Stimulated activated CD8-positive, alpha-beta memory T cell treated with anti-CD3 and anti-CD28 coated beads, Interleukin-12 subunit alpha, Interleukin-12 subunit beta, amount 100 ng/mL, for 4 hours (primary cell): ENCODE measurements around the gene SYNJ1.
"Not testable (repeated sequence)": the region's sequence is repeated elsewhere in the genome, so short reads cannot be mapped to it uniquely, and the experiment has no call there.

Experiments used
- DNase-seq: peaks from one replicate; pipeline ENCODE4 v3.0.0-alpha.2; 2020; ENCODE audit warnings: low read depth

SYNJ1 gene

GRCh38 chr21:32612075-32612998, 115.5 kb downstream of the SYNJ1 start, which contains the start of gene CFAP298:
TSS of gene CFAP298 (minus strand) at chr21:32612377. CDS start at chr21:32612243, 134 bp downstream.
- DNase-seq = peak; percentile 75

DNA sequence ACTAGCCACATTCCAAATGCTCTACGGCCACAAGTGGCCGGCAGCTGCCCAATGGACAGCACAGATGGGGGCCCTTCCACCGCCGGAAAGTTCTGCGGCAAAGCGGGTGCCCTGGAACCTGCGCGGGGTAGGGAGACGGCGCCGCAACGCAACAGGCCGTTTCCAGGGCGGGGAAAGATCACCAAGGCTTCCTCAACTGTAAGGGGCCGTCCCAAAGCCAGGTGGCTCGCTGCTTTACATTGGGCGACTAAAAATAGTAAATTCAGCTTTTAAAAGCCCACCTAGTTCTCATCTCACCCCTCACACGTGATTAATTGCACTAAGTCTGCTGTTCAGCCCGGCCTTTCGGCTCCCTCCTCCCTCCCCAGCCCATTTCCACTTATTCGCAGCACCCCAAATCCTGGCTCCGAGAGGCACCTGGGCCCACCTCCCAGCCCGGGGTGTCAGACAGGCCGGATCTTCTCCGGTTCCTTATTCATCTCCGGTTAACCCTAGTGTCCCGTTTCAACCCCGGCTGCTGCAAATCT, 116.3 kb downstream of the SYNJ1 start:
- peak; percentile 13 for DNase-seq

DNA sequence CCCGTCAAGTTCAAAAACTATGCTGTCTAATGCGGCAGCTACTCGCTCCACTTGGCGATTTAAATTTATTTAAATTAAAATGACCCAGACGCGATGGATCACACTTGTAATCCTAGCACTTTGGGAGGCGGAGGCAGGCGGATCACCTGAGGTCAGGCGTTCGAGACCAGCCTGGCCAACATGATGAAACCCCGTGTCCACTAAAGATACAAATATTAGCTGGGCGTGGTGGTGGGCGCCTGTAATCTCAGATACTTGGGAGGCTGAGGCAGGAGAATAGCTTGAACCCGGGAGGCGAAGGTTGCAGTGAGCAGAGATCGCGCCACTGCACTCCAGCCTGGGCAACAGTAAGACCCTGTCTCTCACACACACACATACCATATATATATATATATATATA, 116.9 kb downstream of the SYNJ1 start:
- DNase-seq = not testable (repeated sequence)

- DNase-seq = no peak
These were observed 119.0 kb downstream of the SYNJ1 start for GRCh38 chr21:32608851-32609250.

DNA sequence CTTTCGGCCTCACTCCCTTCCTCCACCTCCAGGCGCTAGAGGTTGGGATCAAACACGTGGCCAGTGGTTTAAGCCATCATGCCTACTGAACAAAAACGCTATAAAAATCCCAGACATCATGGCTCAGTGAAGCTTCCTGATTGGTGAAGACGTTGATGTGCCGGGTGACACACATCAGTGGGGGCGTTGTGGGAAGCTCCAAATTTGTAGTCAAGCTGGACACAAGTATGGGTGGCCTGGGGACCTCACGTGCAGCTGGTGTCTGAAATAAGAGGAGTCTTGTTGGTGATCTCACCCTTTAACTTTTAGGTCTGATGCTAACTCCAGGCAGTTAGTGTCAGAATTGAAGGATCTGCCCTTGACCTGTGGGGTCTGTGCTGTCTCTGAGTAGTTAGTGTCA, 122.3 kb downstream of the SYNJ1 start:
- DNase-seq = no peak

GRCh38 chr21:32604464-32604863, 123.3 kb downstream of the SYNJ1 start:
- DNase-seq = no peak

DNA sequence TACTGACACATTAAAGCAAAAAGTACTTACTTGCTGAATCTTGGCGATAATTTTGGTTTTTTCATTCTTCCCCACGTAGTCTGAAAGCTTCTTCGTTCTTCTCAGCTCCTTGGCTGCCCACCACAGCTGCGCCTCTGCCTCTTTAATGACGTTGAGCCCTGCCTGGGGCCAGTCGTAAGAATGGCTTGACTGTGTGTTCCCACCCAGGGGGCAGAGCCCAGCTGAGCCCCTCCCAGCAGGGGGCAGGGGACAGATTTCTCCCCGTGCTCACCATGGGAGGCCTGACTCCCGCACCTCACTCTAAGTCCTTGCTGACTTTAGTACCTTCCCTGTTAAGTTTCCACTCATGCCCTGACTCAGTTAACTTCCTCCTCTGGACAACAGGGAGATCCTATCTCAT, 124.7 kb downstream of the SYNJ1 start:
- no peak for DNase-seq

DNA sequence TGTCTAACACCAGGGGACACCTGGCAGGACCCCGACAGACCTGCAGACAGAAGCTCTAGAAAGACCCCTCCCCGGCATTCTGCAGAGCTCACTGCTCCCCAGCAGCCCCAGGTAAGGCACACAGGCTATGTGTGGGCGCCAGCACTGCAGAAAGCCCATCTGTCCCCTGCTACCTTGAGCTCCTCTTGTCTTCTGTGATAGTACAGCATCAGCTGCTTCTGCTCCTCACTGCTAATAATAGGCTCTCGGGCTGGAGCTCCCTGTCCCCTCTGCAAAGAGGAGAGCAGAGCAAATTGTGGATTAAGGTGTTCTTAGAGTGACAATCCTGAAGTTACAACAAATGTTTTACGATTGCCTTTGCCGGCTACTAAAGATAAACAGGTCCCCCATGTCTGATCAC, 125.7 kb downstream of the SYNJ1 start:
- DNase-seq = no peak

GRCh38 chr21:32599526-32599925, 128.3 kb downstream of the SYNJ1 start:
- no peak for DNase-seq

GRCh38 chr21:32599091-32599490, 128.7 kb downstream of the SYNJ1 start:
- no peak for DNase-seq

DNA sequence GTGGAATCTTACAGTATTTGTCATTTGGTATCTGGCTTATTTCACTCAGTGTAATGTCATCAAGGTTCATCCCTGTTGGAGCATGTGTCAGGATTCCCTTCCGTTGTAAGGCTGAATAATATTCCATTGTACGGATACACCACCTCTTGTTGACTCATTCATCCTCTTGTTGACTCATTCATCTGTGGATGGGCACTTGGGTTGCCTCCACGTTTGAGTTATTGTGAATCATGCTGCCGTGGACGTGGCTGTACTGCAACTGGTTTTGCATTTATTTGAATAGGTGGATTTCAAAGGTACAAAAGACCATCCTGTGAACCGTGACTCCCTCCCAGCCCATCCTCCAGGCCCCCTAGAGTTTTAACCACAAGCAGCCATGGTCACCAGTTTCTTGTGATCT, 130.6 kb downstream of the SYNJ1 start:
- no peak for DNase-seq

DNA sequence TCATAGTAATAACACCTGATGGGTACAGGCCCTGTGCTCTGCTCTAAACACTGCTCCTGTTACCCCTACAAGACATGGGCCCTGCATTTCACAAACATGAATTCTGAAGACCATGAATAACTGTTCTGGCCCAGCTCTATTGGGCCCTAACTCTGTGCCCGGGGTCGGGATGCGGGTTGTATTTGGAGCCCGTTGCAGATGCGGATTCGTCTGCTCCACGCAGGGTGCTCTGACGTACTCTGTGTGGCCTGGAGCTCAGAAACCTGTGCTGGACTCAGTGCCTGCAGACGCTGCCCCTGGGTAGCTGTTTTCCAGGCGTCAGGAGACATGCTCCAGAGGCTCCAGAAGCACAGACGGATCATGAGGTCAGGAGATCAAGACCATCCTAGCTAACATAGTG, 132.4 kb downstream of the SYNJ1 start:
- no peak for DNase-seq

- DNase-seq = no peak
These were observed 134.1 kb downstream of the SYNJ1 start for GRCh38 chr21:32593690-32594089.

DNA sequence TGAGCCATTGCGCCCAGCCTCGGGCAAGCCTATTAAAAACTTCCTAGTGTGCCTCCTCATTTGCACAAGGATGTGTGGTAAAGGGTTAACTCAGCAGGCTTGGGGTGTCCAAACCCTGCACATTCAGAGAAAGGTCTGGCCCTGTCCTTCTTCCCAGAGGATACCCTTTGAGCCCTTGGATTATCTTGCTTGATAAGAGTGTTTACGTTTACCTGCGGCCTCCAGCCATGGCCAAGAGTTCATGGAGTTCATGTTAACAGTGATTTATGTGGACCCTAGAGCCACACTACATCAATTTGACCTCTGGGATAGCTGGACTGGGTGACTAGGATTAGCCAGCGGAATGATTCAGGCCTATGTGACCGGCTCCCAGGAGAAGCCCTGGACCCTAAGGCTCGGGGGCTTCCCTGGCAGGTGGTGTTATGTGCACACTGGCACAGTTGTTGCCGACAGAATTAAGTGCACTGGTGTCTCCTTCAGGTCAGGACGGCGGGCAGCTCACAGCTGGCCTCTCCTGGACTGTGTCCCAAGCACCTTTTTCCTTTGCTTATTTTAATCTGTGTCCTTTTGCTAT, 134.8 kb downstream of the SYNJ1 start:
- DNase-seq = no peak

DNA sequence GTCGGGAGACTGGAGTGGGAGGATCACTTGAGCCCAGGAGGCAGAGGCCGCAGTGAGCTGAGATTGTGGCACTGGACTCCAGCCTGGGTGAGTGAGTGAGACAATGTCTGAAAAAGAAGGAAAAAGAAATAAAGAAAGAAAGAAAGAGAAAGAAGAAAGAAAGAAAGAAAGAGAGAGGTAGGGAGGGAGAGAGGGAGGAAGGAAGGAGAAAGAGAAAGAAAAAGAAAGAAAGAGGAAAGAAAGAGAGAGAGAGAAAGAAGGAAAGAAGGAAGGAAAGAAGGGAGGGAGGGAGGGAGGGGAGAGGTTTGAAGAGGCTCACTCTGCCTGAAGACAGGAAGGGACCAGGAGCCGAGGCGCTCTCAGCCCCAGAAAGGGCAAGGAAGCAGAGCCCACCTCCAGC, 137.7 kb downstream of the SYNJ1 start:
- no peak for DNase-seq

DNA sequence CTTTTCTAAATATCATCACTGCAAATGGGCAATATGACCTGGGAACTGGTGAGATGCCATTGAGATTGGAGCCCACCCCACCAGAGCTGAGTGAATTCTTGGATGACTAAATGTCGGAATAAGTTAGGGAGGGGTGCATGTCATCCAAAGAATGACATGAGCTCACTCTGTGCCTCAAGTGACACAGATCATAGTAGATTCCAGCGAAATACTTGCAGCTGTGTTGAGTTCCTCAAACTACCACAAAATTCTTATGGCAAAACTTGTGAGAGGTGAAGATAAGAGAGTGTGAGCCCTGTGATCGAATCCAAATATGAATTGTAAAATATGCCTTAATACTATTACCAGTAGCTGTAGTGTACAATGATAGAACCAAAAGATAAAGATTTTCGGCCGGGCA, 140.2 kb downstream of the SYNJ1 start:
- DNase-seq = no peak

DNA sequence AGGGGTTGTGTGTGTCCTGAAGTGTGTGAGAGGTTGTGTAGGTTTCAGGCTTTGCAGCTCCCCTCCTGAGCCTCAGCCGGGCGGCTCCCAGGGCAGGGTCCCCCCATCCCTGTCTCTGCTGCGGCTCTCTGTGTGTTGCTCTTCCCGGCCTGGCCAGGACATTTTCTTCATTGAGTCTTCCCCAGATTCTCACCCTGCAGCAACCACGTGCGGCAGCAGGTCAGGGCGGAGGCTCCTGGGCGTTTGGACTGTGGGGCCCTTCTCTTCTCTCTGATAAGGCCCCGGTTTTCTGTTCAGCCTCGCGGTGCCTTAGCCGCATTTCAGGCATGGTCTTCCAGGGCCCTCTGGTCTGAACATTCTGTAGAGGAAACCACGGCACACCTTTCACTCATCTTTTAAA, 140.7 kb downstream of the SYNJ1 start:
- DNase-seq = no peak

GRCh38 chr21:32585970-32586369, 141.8 kb downstream of the SYNJ1 start:
- no peak for DNase-seq

GRCh38 chr21:32585042-32585710, 142.6 kb downstream of the SYNJ1 start, which contains the start of gene TCP10L:
TSS of gene TCP10L (minus strand) at chr21:32585523. CDS start at chr21:32584304, 1,219 bp downstream.
- DNase-seq = no peak

- DNase-seq = no peak
These were observed 143.3 kb downstream of the SYNJ1 start for GRCh38 chr21:32584472-32584871.

- DNase-seq = no peak
These were observed 146.1 kb downstream of the SYNJ1 start for GRCh38 chr21:32581732-32582131.

DNA sequence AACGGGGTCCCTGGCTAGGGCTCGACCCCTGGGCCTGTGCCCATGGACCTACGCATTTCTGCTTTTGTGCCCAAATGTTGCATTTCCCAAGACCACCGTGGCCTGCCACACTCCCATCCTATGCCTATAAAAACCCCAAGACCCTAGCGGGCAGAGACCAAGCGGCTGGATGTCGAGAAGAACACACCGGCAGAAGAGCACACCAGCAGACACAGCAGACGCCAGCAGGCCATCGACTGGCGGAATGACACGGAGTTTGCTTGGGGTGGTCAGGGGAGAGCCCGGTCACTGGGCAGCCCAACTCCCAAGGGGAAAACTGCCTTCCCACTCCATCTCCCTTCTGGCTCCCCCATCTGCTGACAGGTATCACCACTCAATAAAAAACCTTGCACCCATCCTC, 146.9 kb downstream of the SYNJ1 start:
- no peak for DNase-seq
